T follicular helper cell (primary cell): ENCODE results near the gene AICDA.
"Not testable (repeated sequence)": the region's sequence is repeated elsewhere in the genome, so short reads cannot be mapped to it uniquely, and the experiment has no call there.

Experiments used
- DNase-seq: peaks from one replicate; pipeline ENCODE4 v3.0.0-alpha.2; 2020; ENCODE audit warnings: low read depth

Gene AICDA

DNA sequence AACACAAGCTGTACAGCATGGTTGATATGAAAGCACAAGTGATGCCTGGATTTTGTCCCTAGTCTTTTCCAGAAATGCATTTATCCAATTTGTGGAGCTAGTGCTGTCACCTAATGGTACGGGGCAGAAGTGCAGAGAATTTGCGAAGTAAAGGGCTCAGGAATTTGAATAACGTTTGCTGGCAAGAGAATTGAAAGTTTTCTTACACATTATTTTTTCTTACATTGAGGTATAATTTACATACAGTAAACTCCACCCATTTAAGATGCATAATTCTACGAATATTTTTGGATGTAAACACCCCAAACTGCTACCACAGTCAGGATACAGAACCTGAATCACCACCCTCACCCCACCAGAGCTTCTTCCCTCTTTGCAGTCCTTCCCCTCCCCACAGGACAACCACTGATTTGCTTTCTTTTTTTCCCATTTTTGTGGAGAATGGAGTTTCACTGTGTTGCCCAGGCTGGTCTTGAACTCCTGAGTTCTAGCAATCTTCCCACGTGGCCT, 3.5 kb downstream of the AICDA start:
- no peak for DNase-seq

DNA sequence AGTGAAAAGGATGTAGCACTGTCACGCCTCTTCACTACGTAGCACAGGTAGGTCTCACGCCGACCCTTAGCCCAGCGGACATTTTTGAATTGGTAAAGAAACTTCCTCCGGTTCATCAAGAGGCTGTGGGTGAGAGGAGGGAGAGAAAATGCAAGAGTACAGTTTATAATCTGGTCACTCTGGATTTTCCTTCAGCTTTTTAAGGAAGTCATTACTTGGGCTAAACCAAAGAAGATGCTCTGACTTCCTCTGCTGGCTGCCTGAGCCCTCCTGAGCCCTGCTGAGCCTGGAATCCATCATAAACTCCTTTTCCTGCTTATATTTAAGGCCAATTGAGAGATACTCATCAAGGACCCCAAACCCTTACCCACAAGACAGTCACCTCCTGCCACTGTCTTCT, 5.8 kb downstream of the AICDA start:
- DNase-seq, result no peak

DNA sequence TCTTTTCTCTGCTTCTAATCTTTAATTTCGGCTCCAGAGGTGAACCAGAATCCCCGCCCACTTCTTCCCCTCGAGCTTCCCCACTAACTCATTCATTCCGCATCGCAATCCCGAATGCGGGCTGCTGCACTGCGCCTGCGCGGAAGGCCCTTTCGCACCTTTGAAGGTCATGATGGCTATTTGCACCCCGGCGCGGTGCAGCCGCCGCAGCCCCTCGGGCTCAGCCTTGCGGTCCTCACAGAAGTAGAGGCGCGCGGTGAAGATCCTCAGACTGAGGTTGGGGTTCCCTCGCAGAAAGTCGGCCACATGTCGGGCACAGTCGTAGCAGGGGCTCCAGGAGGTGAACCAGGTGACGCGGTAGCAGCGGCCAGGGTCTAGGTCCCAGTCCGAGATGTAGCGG, 7.6 kb downstream of the AICDA start:
- DNase-seq, result no peak

DNA sequence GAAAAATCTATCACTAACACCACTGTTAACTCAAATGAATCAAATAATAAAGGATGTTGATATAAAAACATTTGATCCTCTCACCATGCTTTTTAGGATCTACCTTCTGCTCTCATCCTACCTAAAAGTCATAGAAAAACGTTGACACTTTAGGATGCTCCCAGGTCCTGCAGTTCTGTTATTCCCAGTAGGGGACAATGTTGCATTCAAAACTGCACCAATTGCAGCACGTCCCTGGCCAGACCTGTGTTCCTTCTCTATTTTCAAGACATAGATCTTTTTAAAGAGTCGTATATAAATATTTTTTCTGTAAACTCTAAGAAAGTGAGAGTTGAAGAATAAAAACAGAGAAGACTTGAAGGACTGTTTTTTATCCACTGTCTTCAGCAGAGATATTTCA, 8.8 kb downstream of the AICDA start:
- DNase-seq, result no peak

DNA sequence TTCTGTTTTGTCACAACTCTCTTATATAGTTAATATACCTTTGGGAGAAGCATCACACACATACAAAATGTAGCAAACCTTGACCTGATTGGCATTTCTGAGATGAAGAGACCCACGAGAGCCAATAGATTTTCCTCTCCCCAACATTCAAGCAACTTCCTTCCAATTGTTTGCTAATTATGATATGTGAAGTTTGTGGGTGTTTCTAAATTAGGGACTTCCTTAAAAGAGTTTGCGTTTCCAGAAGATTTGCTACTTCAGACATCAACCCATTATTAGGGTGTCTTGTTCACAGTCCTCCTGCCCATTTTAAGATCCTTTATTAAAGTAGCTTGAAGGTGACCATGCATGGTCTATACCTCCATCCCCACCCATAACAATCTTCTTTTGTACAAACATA, 9.4 kb downstream of the AICDA start:
- DNase-seq, result no peak

DNA sequence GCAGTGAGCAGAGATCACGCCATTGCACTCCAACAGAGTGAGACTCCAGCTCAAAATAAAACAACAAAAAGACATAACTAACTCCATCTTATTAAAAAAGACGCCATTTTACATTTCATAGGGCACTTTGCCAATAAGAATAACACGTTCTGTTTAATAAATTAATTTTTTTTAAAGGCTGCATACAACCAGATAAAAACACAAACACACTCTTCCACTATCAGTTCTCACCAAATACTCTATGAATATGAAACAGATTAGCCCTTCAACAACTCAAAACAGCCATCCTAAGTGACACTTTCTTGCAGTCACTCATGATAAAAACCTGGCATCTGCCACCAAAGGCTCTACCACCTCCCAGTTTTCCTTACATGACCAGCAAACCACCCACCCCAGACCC, 16.1 kb downstream of the AICDA start:
- DNase-seq, result no peak

DNA sequence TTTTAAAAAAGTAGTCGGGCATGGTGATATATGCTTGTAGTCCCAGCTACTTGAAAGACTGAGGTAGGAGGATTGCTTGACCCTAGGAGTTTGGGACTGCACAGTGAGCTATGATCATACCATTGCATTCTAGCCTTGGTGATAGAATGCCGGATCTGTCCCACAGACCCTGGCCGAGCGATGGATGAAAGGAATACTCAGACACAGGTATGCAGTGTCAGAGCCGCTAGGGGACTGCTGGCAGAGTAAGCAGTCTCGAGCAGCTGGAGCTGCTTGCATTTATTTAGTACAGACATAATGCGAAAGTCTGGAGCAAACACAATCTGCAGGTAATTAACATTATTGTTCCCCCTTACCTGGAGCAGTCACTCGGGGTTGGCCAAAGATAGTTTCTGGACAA, 18.6 kb downstream of the AICDA start:
- DNase-seq, result no peak

DNA sequence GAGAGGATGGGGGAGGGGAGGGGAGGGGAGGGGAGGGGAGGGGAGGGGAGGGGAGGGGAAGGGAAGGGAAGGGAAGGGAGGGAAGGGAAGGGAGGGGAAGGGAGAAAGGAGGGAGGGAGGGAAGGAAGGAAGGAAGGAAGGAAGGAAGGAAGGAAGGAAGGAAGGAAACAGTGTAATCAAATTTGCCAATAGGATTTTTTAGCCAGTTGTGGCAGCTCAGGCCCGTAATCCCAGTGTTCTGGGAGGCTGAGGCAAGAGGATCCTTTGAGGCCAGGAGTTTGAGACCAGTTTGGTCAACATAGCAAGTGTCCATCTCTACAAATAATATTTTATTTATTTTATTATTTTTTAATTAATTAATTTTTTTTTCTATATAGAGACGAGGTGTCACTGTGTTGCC, 19.4 kb downstream of the AICDA start:
- no peak for DNase-seq

DNA sequence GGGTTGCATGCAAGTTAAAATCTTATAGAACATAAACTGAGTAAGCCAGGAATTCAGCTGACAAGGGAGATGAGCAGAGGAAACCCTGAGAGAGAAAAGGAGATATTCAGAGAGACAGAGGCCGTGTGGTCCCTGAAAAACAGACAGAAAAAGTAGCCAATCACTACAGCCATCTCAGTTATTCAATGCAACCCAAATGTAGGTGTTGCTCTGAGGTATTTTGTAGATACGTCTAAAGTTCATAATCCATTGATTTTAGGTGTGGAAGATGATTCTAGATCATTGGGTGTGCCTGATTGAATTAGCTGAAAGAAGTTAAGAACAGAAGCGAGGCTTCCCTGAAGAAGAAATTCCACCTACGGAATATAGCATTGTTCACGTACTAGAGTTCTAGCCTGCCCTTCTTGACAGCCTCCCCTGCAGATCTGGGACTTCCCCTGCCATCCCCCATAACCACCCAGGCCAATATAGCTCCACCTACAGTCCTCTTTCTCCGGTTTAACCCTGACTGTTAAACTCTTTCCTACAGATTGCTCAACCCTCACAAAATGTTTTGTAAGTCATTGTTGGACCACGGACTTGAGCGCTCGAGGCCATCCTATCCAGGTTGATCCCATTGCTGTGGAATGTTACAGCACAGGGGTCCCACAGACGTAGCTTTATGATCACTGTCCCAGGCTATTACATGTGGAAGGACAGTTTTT, 21.7 kb downstream of the AICDA start:
- no peak for DNase-seq

DNA sequence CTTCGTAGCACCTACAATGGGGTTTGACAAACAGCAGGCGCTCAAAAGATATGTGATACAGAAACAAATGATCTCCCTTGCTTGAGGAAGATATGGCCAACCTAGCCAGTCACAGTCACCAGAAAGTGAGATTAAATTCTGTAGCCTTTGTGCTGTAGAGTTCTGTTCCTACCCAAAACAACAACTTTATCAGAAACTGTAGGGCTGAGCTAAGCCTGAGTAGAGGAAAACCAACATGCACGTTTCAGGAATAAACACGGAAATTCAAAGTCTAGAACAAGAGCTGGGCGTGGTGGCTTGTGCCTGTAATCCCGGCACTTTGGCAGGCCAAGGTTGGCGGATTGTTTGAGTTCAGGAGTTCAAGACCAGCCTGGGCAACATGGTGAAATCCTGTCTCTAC, 23.0 kb downstream of the AICDA start:
- DNase-seq, result no peak

DNA sequence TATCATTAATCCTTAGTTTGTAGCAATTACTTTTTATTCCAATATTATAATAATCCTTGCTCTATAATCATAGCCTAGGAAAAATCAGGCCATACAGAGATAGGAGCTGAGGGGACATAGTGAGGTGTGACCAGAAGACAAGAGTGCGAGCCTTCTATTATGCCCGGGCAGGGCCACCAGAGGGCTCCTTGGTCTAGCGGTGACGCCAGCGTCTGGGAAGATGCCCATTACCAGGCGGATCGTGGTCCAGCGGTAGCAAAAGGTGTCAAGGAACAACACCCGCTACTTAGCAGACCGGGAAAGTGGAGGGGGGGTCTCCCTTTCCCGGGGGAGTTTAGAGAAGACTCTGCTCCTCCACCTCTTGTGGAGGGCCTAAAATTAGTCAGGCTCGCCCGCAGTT, 28.2 kb downstream of the AICDA start:
- DNase-seq, result not testable (repeated sequence)

DNA sequence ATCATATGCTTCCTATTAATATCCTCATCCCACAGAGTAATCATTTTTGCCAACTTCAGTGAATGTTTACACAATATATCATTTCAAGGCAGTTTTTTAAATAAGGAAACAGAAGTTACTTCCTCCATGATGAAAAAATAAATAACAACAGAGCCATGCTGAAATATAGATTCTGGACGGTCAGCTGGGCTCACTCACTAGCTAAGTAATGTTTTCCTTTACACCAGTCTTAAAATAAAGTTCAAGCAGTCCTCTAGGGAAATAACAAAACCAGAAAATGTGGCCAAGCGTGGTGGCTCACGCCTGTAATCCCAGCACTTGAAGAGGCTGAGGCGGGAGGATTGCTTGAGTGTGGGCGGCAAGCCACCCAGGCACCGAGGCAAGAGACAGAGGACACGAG, 28.7 kb downstream of the AICDA start:
- DNase-seq, result no peak

DNA sequence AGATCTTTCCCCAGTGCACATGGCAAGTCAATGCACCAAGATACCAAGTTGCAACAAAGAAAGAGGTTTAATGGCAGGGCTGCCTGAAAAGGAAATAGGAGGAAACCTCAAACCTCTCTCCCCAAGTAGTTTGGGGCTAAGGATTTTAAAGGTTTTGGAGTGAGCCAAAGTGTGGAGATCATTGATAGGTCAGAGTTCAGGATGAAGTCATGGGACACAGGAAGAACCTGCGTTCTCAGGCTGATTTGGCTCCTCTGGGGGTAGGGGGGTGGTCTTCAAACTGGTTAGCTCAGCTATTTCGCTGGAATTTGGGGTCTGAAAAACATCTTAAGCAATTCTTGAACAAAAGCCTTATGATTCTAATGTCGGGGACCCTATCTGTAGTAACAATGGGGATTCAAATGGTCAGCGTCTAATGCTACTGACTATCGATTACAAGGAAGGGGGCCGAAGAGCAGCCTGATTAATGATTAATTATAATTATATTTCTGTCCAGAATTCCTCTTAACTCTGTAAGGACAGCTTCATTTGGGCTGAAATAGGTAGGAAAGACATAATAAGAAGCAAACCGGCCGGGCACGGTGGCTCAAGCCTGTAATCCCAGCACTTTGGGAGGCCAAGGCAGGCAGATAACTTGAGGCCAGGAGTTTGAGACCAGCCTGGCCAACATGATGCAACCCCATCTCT, 31.4 kb downstream of the AICDA start:
- no peak for DNase-seq

DNA sequence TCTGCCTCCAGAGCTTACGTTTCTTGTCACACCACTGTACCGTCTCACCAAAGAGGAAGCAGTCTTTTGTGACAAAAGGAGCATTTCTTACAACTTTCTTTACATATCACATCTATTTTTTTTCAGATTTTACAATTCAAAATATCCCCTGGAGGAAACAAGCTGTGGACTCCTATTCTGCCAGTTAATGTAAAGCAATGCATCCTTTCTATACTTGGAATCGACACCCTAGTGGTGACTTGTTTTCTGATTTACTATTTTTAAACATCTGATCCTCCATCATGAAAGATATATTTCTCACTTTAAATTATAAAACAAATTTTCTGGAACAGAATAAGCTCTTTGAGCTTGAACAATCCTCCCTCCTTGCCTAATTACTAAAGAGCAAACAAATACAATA, 34.8 kb downstream of the AICDA start:
- DNase-seq, result no peak

DNA sequence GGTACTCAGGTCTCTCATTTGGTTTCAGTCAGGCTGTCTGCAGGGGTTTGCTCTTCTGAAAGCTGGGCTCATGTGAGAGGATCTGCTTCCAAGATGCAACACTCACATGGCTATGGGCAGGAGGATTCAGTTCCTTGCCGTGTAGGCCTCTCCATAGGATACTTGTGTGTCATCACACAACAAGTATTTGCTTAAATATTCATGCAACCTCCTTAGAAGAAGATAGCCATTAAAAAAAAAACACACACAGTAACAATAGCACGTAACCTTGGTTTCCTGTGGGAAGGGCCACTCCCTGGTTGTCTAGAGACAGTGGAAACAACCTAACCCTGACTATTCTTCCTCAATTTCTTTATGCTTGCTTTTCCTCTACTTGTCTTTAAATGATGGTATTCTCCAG, 40.2 kb downstream of the AICDA start:
- no peak for DNase-seq

DNA sequence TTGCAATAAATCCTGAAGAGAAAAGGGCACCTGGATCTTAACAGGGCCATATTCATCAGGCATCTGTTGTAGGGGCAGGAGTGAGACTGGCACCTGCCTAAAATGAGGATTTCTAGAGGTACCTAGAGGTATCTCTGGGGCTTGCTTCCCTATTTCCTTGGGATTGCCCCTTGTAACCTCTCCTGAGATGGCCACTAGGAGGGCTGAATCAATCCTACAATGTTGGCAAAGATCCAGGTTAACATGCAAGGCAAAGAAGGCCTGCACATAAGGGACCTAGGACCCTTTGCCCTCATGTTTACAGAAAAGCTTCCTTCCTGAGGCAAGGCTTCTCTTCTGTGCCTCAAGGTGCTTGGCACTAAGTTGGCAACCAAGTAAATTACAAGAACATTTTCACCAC, 46.1 kb downstream of the AICDA start:
- DNase-seq, result no peak

DNA sequence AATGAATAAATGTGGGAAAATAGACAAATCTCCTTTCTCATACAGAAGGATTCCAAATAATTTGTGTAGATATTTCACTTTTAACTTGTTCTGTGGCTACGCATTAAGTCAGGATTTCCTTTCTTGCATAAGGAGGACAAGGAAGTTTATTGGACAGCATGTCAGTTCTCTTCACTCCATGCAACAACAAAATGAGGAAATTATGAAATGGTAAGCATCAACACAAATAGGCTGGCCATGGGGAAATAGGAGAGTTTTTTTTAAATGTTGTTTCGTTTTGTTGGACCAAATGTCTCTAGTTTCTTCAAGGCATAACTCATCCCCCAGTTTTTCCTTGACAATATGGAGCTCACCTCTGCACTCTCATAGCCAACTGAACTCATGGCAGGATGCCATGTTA, 46.6 kb downstream of the AICDA start:
- DNase-seq, result not testable (repeated sequence)

DNA sequence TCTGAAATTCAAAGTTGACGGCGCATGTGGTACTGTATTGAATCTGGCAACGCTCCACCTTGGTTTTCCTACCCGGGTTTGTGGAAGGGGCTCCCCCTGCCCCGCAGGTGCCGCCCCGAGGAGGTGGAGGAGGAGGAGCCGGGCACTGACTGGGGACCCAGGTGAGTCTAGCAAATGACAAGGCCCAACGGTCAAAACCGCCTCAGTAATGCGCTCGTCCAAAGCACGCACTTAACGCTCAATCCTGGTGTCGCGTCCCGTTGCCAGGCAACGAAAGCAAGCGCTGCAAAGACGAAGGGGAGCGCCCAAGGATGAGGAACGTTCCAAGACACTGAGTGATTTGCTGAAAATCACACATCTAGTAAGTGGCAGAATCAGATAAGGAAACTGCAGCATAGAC, 48.0 kb downstream of the AICDA start:
- DNase-seq, result no peak

DNA sequence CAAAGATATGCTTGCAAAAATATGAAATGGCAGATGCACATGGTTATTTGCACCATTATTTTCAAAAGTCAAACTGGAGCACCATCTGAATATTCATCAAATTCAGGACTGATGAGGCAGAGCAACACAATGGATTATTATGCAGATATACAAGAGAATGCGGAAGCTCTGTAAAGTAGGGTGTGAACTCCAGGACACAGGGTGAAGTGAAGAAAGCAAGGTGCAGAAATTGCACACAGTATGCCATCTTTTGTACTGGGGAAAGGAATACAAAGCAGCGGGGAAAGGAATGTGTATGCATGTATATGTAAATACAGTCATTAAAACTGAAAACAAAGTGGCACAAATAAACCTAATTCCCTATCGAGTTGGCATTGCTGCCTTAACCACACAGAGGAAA, 49.3 kb downstream of the AICDA start:
- DNase-seq, result no peak

DNA sequence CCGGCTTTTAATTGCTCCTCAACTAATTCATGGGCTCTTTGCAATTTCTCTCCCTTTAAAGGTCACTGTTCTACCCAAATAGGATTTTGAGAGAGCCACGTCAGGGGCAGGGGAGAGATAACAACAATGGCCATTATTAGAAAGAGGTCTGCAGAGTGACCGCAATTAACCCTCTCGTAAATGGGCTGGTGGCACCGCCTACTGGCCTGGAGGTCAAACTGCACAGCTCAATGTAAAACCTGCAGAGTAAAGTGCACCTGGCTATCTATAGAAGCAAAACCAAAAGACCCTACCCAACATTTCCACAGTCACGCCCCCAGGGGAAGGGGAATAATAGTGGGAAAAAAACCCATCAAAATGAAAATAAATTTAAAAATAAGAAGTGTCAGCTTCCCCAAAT, 50.3 kb downstream of the AICDA start:
- DNase-seq, result no peak

DNA sequence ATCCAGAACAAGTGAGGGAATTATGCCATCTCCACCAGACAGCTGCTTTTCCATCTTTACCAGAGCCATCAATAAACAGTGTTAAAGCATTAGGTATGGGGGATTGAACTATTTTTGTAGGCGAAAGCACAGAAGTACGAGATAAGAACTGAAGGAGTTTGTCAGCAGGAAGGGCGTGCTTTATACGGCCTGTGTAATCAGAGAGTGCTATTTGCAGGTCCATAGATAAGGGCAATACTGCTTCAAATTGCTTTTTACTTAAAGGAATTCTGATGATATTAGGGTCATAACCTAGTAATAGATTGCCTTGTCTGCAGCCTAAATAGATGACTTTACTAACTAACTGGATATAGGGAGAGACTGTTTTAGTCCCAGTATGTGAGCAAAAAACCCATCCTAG, 51.6 kb downstream of the AICDA start:
- DNase-seq, result no peak

DNA sequence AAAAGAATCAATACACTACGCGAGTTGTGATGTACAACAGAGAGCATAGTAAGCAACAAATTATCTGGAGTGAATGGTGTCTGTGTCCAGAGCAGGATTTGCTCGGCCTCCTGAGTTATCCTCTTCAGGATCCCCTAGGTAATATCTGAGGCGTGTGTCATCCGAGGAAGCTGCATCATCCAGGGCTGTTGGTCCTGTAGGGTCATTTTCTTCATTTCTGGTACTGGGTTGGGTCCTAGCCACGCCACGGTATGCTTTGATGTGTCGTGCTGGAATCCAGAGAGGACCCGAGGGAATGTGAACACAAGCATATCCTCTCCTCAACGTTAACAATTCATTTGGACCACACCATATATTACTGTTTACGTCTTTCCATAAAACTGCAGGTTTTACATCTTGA, 53.0 kb downstream of the AICDA start:
- DNase-seq, result no peak

DNA sequence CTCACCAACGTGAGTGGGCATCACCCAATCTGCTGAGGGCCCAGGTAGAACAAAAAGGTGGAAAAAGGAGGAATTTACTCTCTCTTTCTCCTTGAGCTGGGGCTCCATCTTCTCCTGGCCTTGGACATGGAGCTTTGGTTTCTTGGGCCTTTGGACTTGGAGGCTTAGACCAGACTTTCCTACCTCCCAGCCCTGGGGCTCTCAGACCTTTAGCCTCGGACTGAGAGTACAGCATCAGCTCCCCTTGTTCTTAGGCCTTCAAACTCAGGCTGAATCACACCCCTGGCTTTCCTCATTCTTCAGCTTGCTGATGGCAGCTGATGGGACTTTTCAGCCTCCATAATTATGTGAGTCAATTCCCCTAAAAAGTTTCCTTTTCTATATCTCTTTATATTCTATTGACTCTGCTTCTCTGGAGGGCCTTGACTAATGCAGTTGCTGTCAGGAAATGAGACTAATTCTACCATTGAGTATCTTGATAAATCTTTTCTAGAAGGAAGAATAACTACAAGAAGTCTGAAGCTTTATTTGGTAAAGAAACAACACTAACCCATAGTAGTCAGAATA, 56.0 kb downstream of the AICDA start:
- DNase-seq, result no peak
